Mesenchymal stem cell (in vitro differentiated cells and primary cell): Measurements from ENCODE around the gene AGAP1.

Source experiments
- DNase-seq: peaks from one replicate; pipeline ENCODE4 v3.0.0-alpha.2; 2013
- H2AFZ ChIP-seq: one replicate; pipeline ENCODE4 v1.6.1; 2013; ENCODE audit warnings: low read depth, mild to moderate bottlenecking, control low read depth, inconsistent platforms, low read length, moderate library complexity
- H2AK5ac ChIP-seq: 2 replicates; pipeline ENCODE4 v1.6.1; 2013; ENCODE audit warnings: low read length, moderate library complexity, mild to moderate bottlenecking, inconsistent platforms; ENCODE audit not compliant: severe bottlenecking
- H2BK120ac ChIP-seq: one replicate; pipeline ENCODE4 v1.6.1; 2013; ENCODE audit warnings: low read depth, mild to moderate bottlenecking, inconsistent platforms, low read length, moderate library complexity
- H2BK12ac ChIP-seq, 2 experiments: one replicate each; pipeline ENCODE4 v1.6.1; 2013; ENCODE audit warnings: inconsistent platforms in 2 of 2, low read length in 2 of 2, mild to moderate bottlenecking in 2 of 2, moderate library complexity in 2 of 2, control low read depth in 1 of 2
- H2BK15ac ChIP-seq: one replicate; pipeline ENCODE4 v1.6.1; 2013; ENCODE audit warnings: mild to moderate bottlenecking, low read depth, inconsistent platforms; ENCODE audit not compliant: poor library complexity, severe bottlenecking
- H2BK5ac ChIP-seq: 2 replicates; pipeline ENCODE4 v1.6.1; 2013; ENCODE audit warnings: low read depth, mild to moderate bottlenecking, low read length, control low read depth, inconsistent platforms; ENCODE audit not compliant: poor library complexity, severe bottlenecking
- H3K14ac ChIP-seq, 2 experiments: one replicate each; pipeline ENCODE4 v1.6.1; 2013; ENCODE audit warnings: inconsistent platforms in 2 of 2, low read length in 2 of 2, control low read depth in 1 of 2, mild to moderate bottlenecking in 1 of 2, moderate library complexity in 1 of 2
- H3K18ac ChIP-seq, 2 experiments: one replicate each; pipeline ENCODE4 v1.6.1; 2013; ENCODE audit warnings: inconsistent platforms in 2 of 2, low read length in 2 of 2, control low read depth in 1 of 2, low read depth in 1 of 2, mild to moderate bottlenecking in 1 of 2
- H3K23ac ChIP-seq, 2 experiments: one replicate each; pipeline ENCODE4 v1.6.1; 2013; ENCODE audit warnings: inconsistent platforms in 2 of 2, low read length in 2 of 2, mild to moderate bottlenecking in 2 of 2, moderate library complexity in 2 of 2, control low read depth in 1 of 2
- H3K27ac ChIP-seq: 2 replicates; pipeline ENCODE4 v1.5.1; 2013; ENCODE audit warnings: mild to moderate bottlenecking, moderate library complexity, low read length, control low read depth, inconsistent platforms; ENCODE audit not compliant: poor library complexity, severe bottlenecking
- H3K27me3 ChIP-seq, 2 experiments: 2 replicates each; pipeline versions ENCODE4 v1.6.1 to v1.7.0; 2013; ENCODE audit warnings: low read length in 2 of 2, mild to moderate bottlenecking in 2 of 2, moderate library complexity in 2 of 2, control low read depth in 1 of 2, inconsistent platforms in 1 of 2; ENCODE audit not compliant: control insufficient read depth in 1 of 2, insufficient read depth in 1 of 2
- H3K36me3 ChIP-seq, 2 experiments: 2 replicates each; pipeline versions ENCODE4 v1.6.1 to v1.7.0; 2013; ENCODE audit warnings: low read length in 2 of 2, control low read depth in 1 of 2, inconsistent platforms in 1 of 2, low read depth in 1 of 2, mild to moderate bottlenecking in 1 of 2; ENCODE audit not compliant: insufficient read depth in 2 of 2, control insufficient read depth in 1 of 2
- H3K4ac ChIP-seq, 2 experiments: one replicate each; pipeline ENCODE4 v1.6.1; 2013; ENCODE audit warnings: inconsistent platforms in 2 of 2, low read length in 2 of 2, mild to moderate bottlenecking in 2 of 2, moderate library complexity in 2 of 2, control low read depth in 1 of 2, low read depth in 1 of 2
- H3K4me1 ChIP-seq: 2 replicates; pipeline ENCODE4 v1.6.1; 2013; ENCODE audit warnings: low read depth, low read length, control low read depth; ENCODE audit not compliant: control insufficient read depth, insufficient read depth
- H3K4me2 ChIP-seq: 2 replicates; pipeline ENCODE4 v1.6.1; 2013; ENCODE audit warnings: low read length, mild to moderate bottlenecking, inconsistent platforms; ENCODE audit not compliant: poor library complexity, severe bottlenecking
- H3K4me3 ChIP-seq, 2 experiments: 2 replicates each; pipeline versions ENCODE4 v1.5.1 to v1.7.0; 2013; ENCODE audit warnings: low read length in 2 of 2, mild to moderate bottlenecking in 2 of 2, control low read depth in 1 of 2, low read depth in 1 of 2; ENCODE audit not compliant: insufficient read depth in 1 of 2
- H3K79me1 ChIP-seq: replicated peaks from 2 replicates; pipeline ENCODE4 v1.6.1; 2013; ENCODE audit warnings: mild to moderate bottlenecking, control low read depth, low read length, inconsistent platforms; ENCODE audit not compliant: poor library complexity, severe bottlenecking
- H3K9ac ChIP-seq: 2 replicates; pipeline ENCODE4 v1.7.0; 2013; ENCODE audit warnings: mild to moderate bottlenecking, low read length, moderate library complexity
- H3K9me3 ChIP-seq: 2 replicates; pipeline ENCODE4 v1.7.0; 2013; ENCODE audit warnings: mild to moderate bottlenecking, low read length; ENCODE audit not compliant: control insufficient read depth
- H4K8ac ChIP-seq: one replicate; pipeline ENCODE4 v1.6.1; 2013; ENCODE audit warnings: inconsistent platforms, mild to moderate bottlenecking, low read length, moderate library complexity
- H4K91ac ChIP-seq: one replicate; pipeline ENCODE4 v1.6.1; 2013; ENCODE audit warnings: mild to moderate bottlenecking, low read length, inconsistent platforms
- WGBS: methylation state at CpG from one replicate; pipeline ENCODE4 v1.1.7; 2013; ENCODE audit warnings: mixed read lengths; 5-methylcytosine and 5-hydroxymethylcytosine counted together

Gene AGAP1

GRCh38 chr2:235538981-235539380 is 45.1 kb downstream of the AGAP1 start:
- Histone ChIP-seq H3K9ac (no peak overlapping the region), H3K23ac (no peak overlapping the region), H4K8ac (no peak overlapping the region), H3K79me1 (peaks cover 59% of the 10 kb centered on the region), H3K4me3 (no peak overlapping the region), H2BK5ac (no peak overlapping the region), H3K36me3 (peaks cover 0 to 5% of the 10 kb centered on the region in 2 experiments), H3K27me3 (no peaks in the 10 kb centered on the region), H2AFZ (no peak overlapping the region), H2BK120ac (no peak overlapping the region), H2BK15ac (no peak overlapping the region), H3K14ac (no peak overlapping the region), H3K4ac (no peak overlapping the region), H3K4me2 (no peak overlapping the region), H4K91ac (no peak overlapping the region), H3K27ac (no peak overlapping the region), H2AK5ac (no peak overlapping the region), H3K18ac (no peak overlapping the region), H2BK12ac (no peak overlapping the region), H3K4me1 (peaks cover 13% of the 10 kb centered on the region), H3K9me3 (no peaks in the 10 kb centered on the region)
- WGBS: 95% methylated on average over 5 of the region's 5 CpGs
- no peak for DNase-seq

- 95% methylated on average over 7 of the region's 7 CpGs for WGBS
- H3K23ac ChIP-seq: no peak overlapping the region
- H3K18ac ChIP-seq: no peak overlapping the region
- no peak overlapping the region for H4K91ac ChIP-seq
- no peak overlapping the region for H2AFZ ChIP-seq
- H3K36me3 ChIP-seq: peaks cover 0 to 5% of the 10 kb centered on the region in 2 experiments
- DNase-seq: no peak
- H3K4ac ChIP-seq: no peak overlapping the region
- no peak overlapping the region for H2BK15ac ChIP-seq
- H4K8ac ChIP-seq: no peak overlapping the region
- H2BK5ac ChIP-seq: no peak overlapping the region
- no peak overlapping the region for H2BK12ac ChIP-seq
- no peaks in the 10 kb centered on the region for H3K9me3 ChIP-seq
- H3K14ac ChIP-seq: no peak overlapping the region
- no peak overlapping the region for H3K4me2 ChIP-seq
- H3K9ac ChIP-seq: no peak overlapping the region
- no peak overlapping the region for H2BK120ac ChIP-seq
- H3K4me1 ChIP-seq: peaks cover 13% of the 10 kb centered on the region
- no peak overlapping the region for H3K4me3 ChIP-seq
- no peaks in the 10 kb centered on the region for H3K27me3 ChIP-seq
- H3K27ac ChIP-seq: no peak overlapping the region
- H3K79me1 ChIP-seq: peaks cover 59% of the 10 kb centered on the region
- no peak overlapping the region for H2AK5ac ChIP-seq
Measured at GRCh38 chr2:235539773-235540172, 45.9 kb downstream of the AGAP1 start.

GRCh38 chr2:235541016-235541415 is 47.2 kb downstream of the AGAP1 start:
- Histone ChIP-seq H2AFZ (no peak overlapping the region), H3K18ac (no peak overlapping the region), H2BK12ac (no peak overlapping the region), H3K36me3 (peaks cover 0 to 5% of the 10 kb centered on the region in 2 experiments), H3K4me1 (peaks cover 13% of the 10 kb centered on the region), H3K9ac (no peak overlapping the region), H2AK5ac (no peak overlapping the region), H3K4me2 (no peak overlapping the region), H3K23ac (no peak overlapping the region), H3K4ac (no peak overlapping the region), H2BK120ac (no peak overlapping the region), H4K91ac (no peak overlapping the region), H3K4me3 (no peak overlapping the region), H3K9me3 (no peaks in the 10 kb centered on the region), H3K27me3 (no peaks in the 10 kb centered on the region), H2BK5ac (no peak overlapping the region), H3K14ac (no peak overlapping the region), H3K79me1 (peaks cover 61% of the 10 kb centered on the region), H2BK15ac (no peak overlapping the region), H4K8ac (no peak overlapping the region), H3K27ac (no peak overlapping the region)
- no peak for DNase-seq
- 86% methylated on average over 4 of the region's 5 CpGs for WGBS

- Histone ChIP-seq H3K4me2 (no peak overlapping the region), H3K23ac (no peak overlapping the region), H3K14ac (no peak overlapping the region), H3K27me3 (no peaks in the 10 kb centered on the region), H3K18ac (no peak overlapping the region), H4K91ac (no peak overlapping the region), H2AK5ac (no peak overlapping the region), H2BK120ac (no peak overlapping the region), H3K27ac (no peak overlapping the region), H3K4ac (no peak overlapping the region), H3K4me1 (peaks cover 13% of the 10 kb centered on the region), H3K4me3 (no peak overlapping the region), H3K9ac (no peak overlapping the region), H3K79me1 (peaks cover 62% of the 10 kb centered on the region), H2BK5ac (no peak overlapping the region), H3K36me3 (peaks cover 0 to 3% of the 10 kb centered on the region in 2 experiments), H2BK12ac (no peak overlapping the region), H4K8ac (no peak overlapping the region), H2AFZ (no peak overlapping the region), H2BK15ac (no peak overlapping the region), H3K9me3 (no peaks in the 10 kb centered on the region)
- WGBS: 95% methylated on average over 7 of the region's 11 CpGs
- no peak for DNase-seq
Measured at GRCh38 chr2:235541838-235542549, 48.2 kb downstream of the AGAP1 start.
